22Rv1 (cell line): ENCODE data around the gene TMEM135.

ENCODE experiments used
- CTCF ChIP-seq: fragments of 450-650 bp; IDR thresholded peaks from 2 replicates; pipeline ENCODE4 v1.5.1; 2017; ENCODE audit warnings: mild to moderate bottlenecking
- ZFX ChIP-seq: fragments of 450-650 bp; IDR thresholded peaks from 2 replicates; pipeline ENCODE4 v1.6.1; 2017; ENCODE audit warnings: antibody characterized with exemption, borderline replicate concordance

GRCh38 chr11:87330187-87330601, 292.5 kb downstream of the TMEM135 start:
- TF ChIP-seq CTCF (no peak), ZFX (no peak)
